GM23338 (cell line): ENCODE measurements around the gene ITSN2. TPM values are rescaled to one million over a fixed set of nuclear protein-coding genes. Genes with fewer than 3 reads are reported as not detected.
"Not testable (repeated sequence)": the region's sequence is repeated elsewhere in the genome, so short reads cannot be mapped to it uniquely, and the experiment has no call there.

Experiments
- ATAC-seq: fragments of 200-7000 bp; cut with Tn5 transposase; 3 replicates; pipeline ENCODE4 v1.9.1; 2020
- DNase-seq: peaks from one replicate; pipeline ENCODE4 v3.0.0-alpha.2; 2015; ENCODE audit warnings: low spot score
- H2AFZ ChIP-seq: fragments of 200-600 bp; sonication (generic); 2 replicates; pipeline ENCODE4 v1.8.0; 2016; ENCODE audit warnings: antibody characterized with exemption, mild to moderate bottlenecking, moderate library complexity
- H3F3A ChIP-seq: fragments of 200-600 bp; sonication (generic); replicated peaks from 2 replicates; pipeline ENCODE4 v1.8.0; 2017; ENCODE audit warnings: antibody characterized with exemption, mixed run types, low read depth
- H3K27ac ChIP-seq: fragments of 200-600 bp; sonication (generic); 2 replicates; pipeline ENCODE4 v1.6.1; 2016; ENCODE audit warnings: low read depth
- H3K27me3 ChIP-seq: fragments of 200-600 bp; sonication (generic); 2 replicates; pipeline ENCODE4 v1.8.0; 2016; ENCODE audit warnings: mild to moderate bottlenecking, mixed run types, moderate library complexity; ENCODE audit not compliant: insufficient read depth
- H3K36me3 ChIP-seq: fragments of 200-600 bp; sonication (generic); 2 replicates; pipeline ENCODE4 v1.8.0; 2016; ENCODE audit warnings: mild to moderate bottlenecking; ENCODE audit not compliant: insufficient read depth
- H3K4me1 ChIP-seq: fragments of 200-600 bp; sonication (generic); 2 replicates; pipeline ENCODE4 v1.8.0; 2016; ENCODE audit warnings: mild to moderate bottlenecking, moderate library complexity; ENCODE audit not compliant: insufficient read depth
- H3K4me2 ChIP-seq: fragments of 200-600 bp; sonication (generic); 2 replicates; pipeline ENCODE4 v1.7.1; 2017; ENCODE audit warnings: mixed run types
- H3K4me3 ChIP-seq: fragments of 200-600 bp; sonication (generic); 2 replicates; pipeline ENCODE4 v1.6.1; 2016; ENCODE audit warnings: mixed run types
- H3K79me2 ChIP-seq: fragments of 200-600 bp; sonication (generic); replicated peaks from 2 replicates; pipeline ENCODE4 v1.8.0; 2017; ENCODE audit warnings: mild to moderate bottlenecking; ENCODE audit not compliant: insufficient read depth
- H3K9me2 ChIP-seq: fragments of 200-600 bp; sonication (generic); 2 replicates; pipeline ENCODE4 v1.8.0; 2017; ENCODE audit not compliant: insufficient read depth
- H4K20me1 ChIP-seq: fragments of 200-600 bp; sonication (generic); replicated peaks from 2 replicates; pipeline ENCODE4 v1.8.0; 2017; ENCODE audit warnings: mild to moderate bottlenecking; ENCODE audit not compliant: insufficient read depth
- H3K27ac Mint-ChIP-seq: 2 replicates; pipeline ENCODE4 v1.8.0; 2020; ENCODE audit warnings: inconsistent platforms, mild to moderate bottlenecking, moderate library complexity, mixed read lengths
- H3K27me3 Mint-ChIP-seq: 3 replicates; pipeline ENCODE4 v1.8.0; 2022; ENCODE audit warnings: low read depth, mild to moderate bottlenecking, moderate library complexity, mixed read lengths, inconsistent platforms; ENCODE audit not compliant: insufficient read depth, poor library complexity
- H3K36me3 Mint-ChIP-seq: 3 replicates; pipeline ENCODE4 v1.8.0; 2021; ENCODE audit warnings: low read depth, mild to moderate bottlenecking, inconsistent platforms, moderate library complexity, mixed read lengths
- H3K4me1 Mint-ChIP-seq: 3 replicates; pipeline ENCODE4 v1.8.0; 2020; ENCODE audit warnings: mild to moderate bottlenecking, inconsistent platforms, mixed read lengths
- H3K4me3 Mint-ChIP-seq: 3 replicates; pipeline ENCODE4 v1.8.0; 2021; ENCODE audit warnings: moderate library complexity, mild to moderate bottlenecking, inconsistent platforms, mixed read lengths
- H3K9me3 Mint-ChIP-seq: 3 replicates; pipeline ENCODE4 v1.8.0; 2020; ENCODE audit warnings: moderate library complexity, mild to moderate bottlenecking, inconsistent platforms, mixed read lengths
- CTCF ChIP-seq, 2 experiments: fragments of 200-600 bp in 1 of 2; sonication (generic) in 1 of 2; conservative IDR thresholded peaks; 2 replicates each; pipeline versions ENCODE4 v1.5.1 to v1.6.1; 2016 to 2017; ENCODE audit warnings: antibody characterized with exemption in 2 of 2, low read depth in 2 of 2, mild to moderate bottlenecking in 2 of 2, moderate library complexity in 1 of 2
- ZNF462 ChIP-seq: fragments of 250-450 bp; sonication (Bioruptor Pico); IDR thresholded peaks from 2 replicates; pipeline ENCODE4 v1.5.0; 2020; ENCODE audit warnings: mild to moderate bottlenecking, moderate library complexity
- polyA plus RNA-seq: library from polyadenylated mRNA; unstranded; fragments of >200 nt; fragmentation: Nextera tagmentation; extraction: Ambion mirVana; gene quantifications from 2 replicates; pipeline ENCODE4 v1.2.1, GENCODE V29; 2016
- total RNA-seq: library from RNA; depleted of rRNA; stranded (reverse); fragments of >200 nt; shearing (Covaris generic); gene quantifications from 2 replicates; pipeline ENCODE4 v1.2.3, GENCODE V29; 2014

The ITSN2 gene
- total and polyA plus RNA-seq, 2 experiments from 2014 or later = 17.1 to 17.8 TPM

- TF ChIP-seq CTCF (conservative IDR thresholded peaks at IDR 0.05; ENCODE audit: low read depth in 2 of 2) (no peak), ZNF462 (CRISPR knock-in tag) (no peak)
Measured at GRCh38 chr2:24409171-24409570, 48.8 kb upstream of the ITSN2 start (continued).

- H3K27me3 Mint-ChIP-seq, ATAC-seq, H3K9me3 Mint-ChIP-seq, H3K9me2 ChIP-seq, H4K20me1 ChIP-seq, H3K79me2 ChIP-seq, H3K4me3 ChIP-seq, H3K4me3 Mint-ChIP-seq, H3K4me1 Mint-ChIP-seq, H3F3A ChIP-seq, H2AFZ ChIP-seq, H3K4me2 ChIP-seq, H3K36me3 Mint-ChIP-seq, H3K27ac ChIP-seq, H3K36me3 ChIP-seq, H3K27me3 ChIP-seq, H3K27ac Mint-ChIP-seq, DNase-seq: not testable (repeated sequence)
- H3K4me1 ChIP-seq = 0 out of 2 replicates have a peak, but pooled peaks cover 13% of the 10 kb centered on the region
Measured at GRCh38 chr2:24408704-24409103, 48.4 kb upstream of the ITSN2 start.
